GM12865 (cell line): Measurements from ENCODE around the gene NUP88.

Experiments
- DNase-seq: peaks from one replicate; pipeline ENCODE4 v3.0.0; 2010; ENCODE audit warnings: low read depth
- H3K4me3 ChIP-seq: 2 replicates; pipeline ENCODE4 v1.5.1; 2011; ENCODE audit warnings: mild to moderate bottlenecking, low read depth, low read length, control low read depth
- TF ChIP-seq, protein P1 (sequence below): IDR thresholded peaks from 2 replicates; pipeline ENCODE4 v1.5.1; 2011; ENCODE audit warnings: low read length, control low read depth, low read depth, inconsistent platforms; ENCODE audit not compliant: insufficient read depth; ENCODE audit errors: missing control alignments

The NUP88 gene

DNA sequence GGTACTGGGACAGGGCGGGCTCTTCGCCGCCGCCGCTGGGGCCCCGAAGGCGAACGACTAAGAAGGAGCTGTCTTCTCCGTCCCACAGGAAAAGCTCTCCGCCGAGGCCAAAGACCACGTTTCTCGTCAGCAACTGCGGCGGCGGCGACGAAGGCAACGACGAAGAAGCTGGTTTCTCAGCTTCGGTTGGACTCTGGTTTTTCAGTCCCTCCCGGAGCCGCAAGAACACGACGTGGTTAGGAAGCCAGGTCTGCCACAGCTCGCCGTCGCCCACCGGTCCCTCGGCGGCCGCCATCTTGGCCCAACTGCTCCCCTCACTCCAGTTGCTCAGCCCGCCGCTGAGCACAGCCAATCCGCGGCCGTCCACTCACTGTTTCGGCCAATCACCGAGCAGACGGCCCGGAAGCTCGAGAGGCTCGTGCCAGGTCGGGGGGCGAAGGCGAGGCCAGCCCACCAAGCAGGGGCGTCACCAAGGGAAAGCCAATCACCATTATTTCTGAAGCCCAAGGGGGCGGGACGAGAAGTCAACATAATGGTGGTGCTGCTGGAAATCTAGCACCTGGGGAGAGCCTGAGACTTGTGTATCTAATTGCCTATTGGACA lies at the start of gene NUP88:
Gene NUP88 (minus strand): TSS at position 307 of the 603 bp plus-strand sequence. CDS start 12 bp downstream, at position 295.
- peak; percentile 98 for DNase-seq
- peak within 1 kb of the TSS; percentile 91 for H3K4me3 ChIP-seq
- TF ChIP-seq, protein P1, sequence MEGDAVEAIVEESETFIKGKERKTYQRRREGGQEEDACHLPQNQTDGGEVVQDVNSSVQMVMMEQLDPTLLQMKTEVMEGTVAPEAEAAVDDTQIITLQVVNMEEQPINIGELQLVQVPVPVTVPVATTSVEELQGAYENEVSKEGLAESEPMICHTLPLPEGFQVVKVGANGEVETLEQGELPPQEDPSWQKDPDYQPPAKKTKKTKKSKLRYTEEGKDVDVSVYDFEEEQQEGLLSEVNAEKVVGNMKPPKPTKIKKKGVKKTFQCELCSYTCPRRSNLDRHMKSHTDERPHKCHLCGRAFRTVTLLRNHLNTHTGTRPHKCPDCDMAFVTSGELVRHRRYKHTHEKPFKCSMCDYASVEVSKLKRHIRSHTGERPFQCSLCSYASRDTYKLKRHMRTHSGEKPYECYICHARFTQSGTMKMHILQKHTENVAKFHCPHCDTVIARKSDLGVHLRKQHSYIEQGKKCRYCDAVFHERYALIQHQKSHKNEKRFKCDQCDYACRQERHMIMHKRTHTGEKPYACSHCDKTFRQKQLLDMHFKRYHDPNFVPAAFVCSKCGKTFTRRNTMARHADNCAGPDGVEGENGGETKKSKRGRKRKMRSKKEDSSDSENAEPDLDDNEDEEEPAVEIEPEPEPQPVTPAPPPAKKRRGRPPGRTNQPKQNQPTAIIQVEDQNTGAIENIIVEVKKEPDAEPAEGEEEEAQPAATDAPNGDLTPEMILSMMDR = no peak

GRCh38 chr17:5468075-5468473 lies 48.6 kb upstream of the NUP88 start:
- DNase-seq = no peak
- peak overlapping the region; percentile 99 for H3K4me3 ChIP-seq
- TF ChIP-seq, protein P1 = no peak

DNA sequence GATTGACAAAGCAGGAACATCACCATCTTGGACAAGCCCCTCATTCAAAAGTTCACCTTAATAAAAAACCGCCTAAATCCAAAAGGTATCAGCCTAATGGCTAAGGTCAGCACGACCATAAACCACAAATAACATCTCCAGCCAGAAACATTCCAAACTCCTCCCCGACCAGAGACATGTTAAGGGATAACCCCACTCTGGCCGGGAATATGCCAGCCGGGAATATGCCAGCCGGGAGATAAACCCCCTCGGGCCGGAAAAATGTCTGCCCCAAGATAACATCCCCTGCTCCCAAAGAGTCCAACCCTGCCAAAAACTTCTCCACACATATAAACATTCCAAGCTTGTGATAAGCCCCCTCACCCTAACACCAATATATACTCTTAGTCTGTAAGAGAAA lies 48.0 kb upstream of the NUP88 start:
- DNase-seq = no peak
- H3K4me3 ChIP-seq = peak overlapping the region; percentile 99
- TF ChIP-seq, protein P1 = no peak

DNA sequence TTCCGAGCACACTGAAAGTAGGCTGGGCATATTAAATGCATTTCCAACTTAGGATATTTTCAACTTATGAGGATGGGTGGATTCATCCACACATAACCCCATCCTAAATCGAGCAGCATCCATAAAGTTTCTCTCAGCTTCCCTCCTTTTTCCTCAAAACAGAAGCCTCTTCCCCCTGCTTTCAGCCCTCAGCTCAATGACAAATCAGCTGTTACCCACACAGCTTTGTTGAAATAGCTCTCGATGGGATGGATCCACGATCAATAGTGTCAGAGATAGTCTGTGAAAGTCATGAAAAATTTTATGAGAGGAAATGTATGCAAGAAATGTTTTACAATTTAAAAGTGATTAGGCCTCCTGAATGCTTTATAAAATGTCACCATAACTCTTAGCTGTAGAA lies 46.8 kb upstream of the NUP88 start:
- TF ChIP-seq, protein P1 = no peak
- no peak for DNase-seq
- no peak overlapping the region for H3K4me3 ChIP-seq

GRCh38 chr17:5464717-5465507 lies 45.5 kb upstream of the NUP88 start:
- H3K4me3 ChIP-seq = no peak overlapping the region
- TF ChIP-seq, protein P1 = no peak
- DNase-seq = no peak

GRCh38 chr17:5446786-5447185 lies 27.3 kb upstream of the NUP88 start:
- H3K4me3 ChIP-seq = no peak overlapping the region
- TF ChIP-seq, protein P1 = no peak
- no peak for DNase-seq

GRCh38 chr17:5444209-5444608 lies 24.7 kb upstream of the NUP88 start:
- TF ChIP-seq, protein P1 = no peak
- DNase-seq = no peak
- H3K4me3 ChIP-seq = no peak overlapping the region
